Kidney (tissue), 14 donors: ENCODE data around the gene NKPD1. TPM values are rescaled to one million over a fixed set of nuclear protein-coding genes. Genes with fewer than 3 reads are reported as not detected.

Source experiments
- DNase-seq, 5 donors: peaks; one replicate each; pipeline ENCODE4 v3.0.0-alpha.2; 2013 to 2020
- FAIRE-seq: peaks from 2 replicates; lab custom pipeline; 2012; peaks lifted over from hg19 to GRCh38; lab: Jason Lieb, UNC
- H3K27ac ChIP-seq, 2 donors: one replicate each; pipeline ENCODE4 v1.7.0; 2013; ENCODE audit warnings: low read depth in 2 of 2, low read length in 2 of 2, inconsistent platforms in 1 of 2
- H3K27me3 ChIP-seq: one replicate; pipeline ENCODE4 v1.7.1; 2013; ENCODE audit warnings: low read length, inconsistent platforms; ENCODE audit not compliant: control insufficient read depth, insufficient read depth
- H3K36me3 ChIP-seq, 3 donors: one replicate each; pipeline versions ENCODE4 v1.7.0 to v1.7.1; 2013; ENCODE audit warnings: low read length in 3 of 3, control low read depth in 1 of 3, inconsistent platforms in 1 of 3; ENCODE audit not compliant: insufficient read depth in 3 of 3, control insufficient read depth in 2 of 3
- H3K4me1 ChIP-seq, 3 donors: one replicate each; pipeline versions ENCODE4 v1.7.0 to v1.7.1; 2013; ENCODE audit warnings: low read length in 3 of 3, inconsistent platforms in 1 of 3, low read depth in 1 of 3; ENCODE audit not compliant: control insufficient read depth in 2 of 3, insufficient read depth in 2 of 3
- H3K4me3 ChIP-seq, 3 donors: one replicate each; pipeline versions ENCODE4 v1.7.0 to v1.8.1; 2013; ENCODE audit warnings: low read length in 3 of 3, control low read depth in 1 of 3, inconsistent platforms in 1 of 3
- H3K9ac ChIP-seq, 3 donors: one replicate each; pipeline versions ENCODE4 v1.7.0 to v1.7.1; 2013; ENCODE audit warnings: low read length in 3 of 3, control low read depth in 1 of 3, inconsistent platforms in 1 of 3
- H3K9me3 ChIP-seq, 3 donors: one replicate each; pipeline versions ENCODE4 v1.7.0 to v1.7.1; 2013; ENCODE audit warnings: low read length in 3 of 3, control low read depth in 1 of 3, inconsistent platforms in 1 of 3; ENCODE audit not compliant: control insufficient read depth in 2 of 3, insufficient read depth in 1 of 3
- CTCF ChIP-seq: IDR thresholded peaks from 3 replicates; pipeline ENCODE4 v1.5.1; 2012; ENCODE audit warnings: mild to moderate bottlenecking, moderate library complexity, borderline replicate concordance; ENCODE audit not compliant: insufficient read depth; ENCODE audit errors: extremely low read depth
- intact Hi-C: fragments of 100-400 bp; cut with DNase I; formaldehyde crosslinking; loops from one replicate; pipeline ENCODE4 v1.11.1; 2022
- polyA plus RNA-seq: library from polyadenylated mRNA; stranded (reverse); fragments of 350-450 nt; fragmentation: Illumina TruSeq; extraction: RNeasy Lipid Tissue Mini Kit (QIAGEN cat#74804); gene quantifications from one replicate; pipeline ENCODE4 v1.2.3, GENCODE V29; 2014; ENCODE audit warnings: low read depth, low replicate concordance; ENCODE audit not compliant: insufficient read depth
- total RNA-seq: library from RNA; stranded (reverse); fragmentation: NEBNext Ultra II Directional; extraction: Animal tissue kit (Norgen Biotek cat#: 25700); gene quantifications from one replicate; pipeline ENCODE4 v1.2.1, GENCODE V29; 2021
- donor health status: control.
- donor health status: control.
- donor health status: control.
- donor health status: control.
- donor health status: control.
- donor health status: DM: yes; HTN: yes; CAD: no.
- donor health status: Normal renal cell carcinoma (clear cell type).

The NKPD1 gene
- total and polyA plus RNA-seq, 2 donors from 2014 or later = 0.09 TPM; not detected in 1

DNA sequence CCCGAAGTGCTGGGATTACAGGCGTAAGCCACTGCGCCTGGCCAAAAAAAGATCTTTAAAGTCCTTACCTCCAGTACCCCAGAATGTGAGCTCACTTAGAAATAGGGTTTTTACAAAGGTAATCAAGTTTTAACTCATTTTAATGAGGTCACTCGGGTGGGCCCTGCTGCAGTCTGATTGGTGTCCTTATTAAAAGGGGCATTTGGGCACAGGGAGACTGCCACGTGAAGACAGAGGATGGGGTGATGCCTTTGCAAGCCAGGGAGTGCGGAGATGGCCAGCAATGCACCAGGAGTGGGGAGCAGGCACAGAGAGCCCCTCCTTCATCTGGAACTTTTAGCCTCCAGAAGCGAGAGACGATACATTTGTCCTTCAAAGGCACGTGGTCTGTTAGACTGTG is 11.7 kb downstream of the NKPD1 start:
- no peak for TF ChIP-seq CTCF
- Histone ChIP-seq H3K9ac (no peak overlapping the region), H3K27ac (no peak overlapping the region), H3K4me1 (peaks cover 0 to 18% (median 0%) of the 10 kb centered on the region in 3 donors), H3K9me3 (no peaks in the 10 kb centered on the region), H3K4me3 (no peak overlapping the region), H3K27me3 (peaks cover 7% of the 10 kb centered on the region), H3K36me3 (peaks cover 0 to 6% (median 0%) of the 10 kb centered on the region in 3 donors)
- intact Hi-C loops = no loop called here
- FAIRE-seq (no peak), DNase-seq (no peak)

DNA sequence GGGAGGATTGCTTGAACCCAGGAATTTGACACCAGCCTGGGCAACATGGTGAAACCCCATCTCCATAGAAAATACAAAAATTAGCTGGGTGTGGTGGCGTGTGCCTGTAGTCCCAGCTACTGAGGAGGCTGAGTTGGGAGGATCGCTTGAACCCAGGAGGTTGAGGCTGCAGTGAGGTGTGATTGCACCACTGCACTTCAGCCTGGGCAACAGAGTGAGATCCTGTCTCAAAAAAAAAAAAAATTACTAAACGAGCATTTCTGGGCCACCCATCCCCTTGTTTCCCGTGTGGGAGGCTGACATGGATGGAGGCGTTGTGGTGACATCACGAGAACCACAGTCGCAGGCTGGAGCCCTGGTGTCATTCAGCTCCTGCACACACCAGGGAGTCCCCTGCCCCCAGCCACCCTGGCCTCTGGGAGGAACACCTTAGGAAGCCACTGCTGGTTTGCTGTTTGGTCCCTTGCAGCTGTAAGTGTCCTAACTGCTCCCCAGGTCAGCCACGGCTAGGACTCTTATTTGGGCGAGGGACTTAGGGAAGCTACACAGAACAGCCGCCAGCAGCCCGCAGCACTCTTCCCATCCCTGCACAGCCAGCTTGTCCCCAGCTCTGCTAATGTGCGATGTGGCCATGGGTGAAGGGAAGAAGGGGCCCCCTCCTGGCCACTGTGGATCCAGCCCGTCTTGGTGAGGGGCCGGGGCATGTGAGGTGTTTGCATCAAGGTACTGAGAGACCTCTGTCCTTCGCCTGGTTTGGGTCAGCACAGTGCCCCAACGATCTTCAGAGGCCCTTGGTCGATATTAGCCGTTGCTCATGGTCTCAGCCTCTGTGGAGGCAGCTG is 12.7 kb downstream of the NKPD1 start:
- H3K9me3 ChIP-seq = no peaks in the 10 kb centered on the region
- no peak overlapping the region for H3K27ac ChIP-seq
- no peak for TF ChIP-seq CTCF
- DNase-seq (no peak), FAIRE-seq (no peak)
- H3K4me1 ChIP-seq = peaks cover 0 to 10% (median 0%) of the 10 kb centered on the region in 3 donors
- intact Hi-C loops = no loop called here
- H3K9ac ChIP-seq = no peak overlapping the region
- H3K36me3 ChIP-seq = peaks cover 0 to 6% (median 0%) of the 10 kb centered on the region in 3 donors
- H3K27me3 ChIP-seq = peaks cover 5% of the 10 kb centered on the region
- H3K4me3 ChIP-seq = no peak overlapping the region

DNA sequence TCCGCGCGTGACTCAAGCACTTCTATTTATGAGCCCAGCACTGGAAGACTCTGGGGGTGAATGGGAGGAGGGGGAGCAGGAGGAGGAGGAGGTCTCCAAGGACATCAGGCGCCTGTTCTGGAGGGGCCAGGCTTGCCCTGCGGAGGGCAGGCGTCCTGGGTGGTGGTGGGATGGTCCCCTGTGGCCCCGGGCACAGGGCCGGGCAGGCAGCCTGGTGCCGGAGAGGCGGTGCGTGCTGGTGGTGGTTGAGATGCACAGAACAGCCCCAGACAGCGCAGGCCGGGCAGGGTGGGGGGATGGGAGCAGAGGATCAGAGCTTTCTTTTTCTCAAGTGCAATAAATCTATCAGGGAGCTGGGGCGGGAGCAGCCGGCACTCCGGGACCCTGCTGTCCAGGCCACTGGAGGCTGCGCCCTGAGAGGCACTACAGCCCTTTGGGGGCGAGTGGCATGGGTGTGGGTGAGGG is 14.0 kb downstream of the NKPD1 start:
- Histone ChIP-seq H3K27ac (no peak overlapping the region), H3K4me3 (no peak overlapping the region), H3K9ac (no peak overlapping the region), H3K9me3 (no peaks in the 10 kb centered on the region), H3K27me3 (no peaks in the 10 kb centered on the region), H3K4me1 (no peaks in the 10 kb centered on the region), H3K36me3 (peaks cover 0 to 6% (median 0%) of the 10 kb centered on the region in 3 donors)
- TF ChIP-seq CTCF = no peak
- no peak for FAIRE-seq
- intact Hi-C loops = no loop called here
- DNase-seq = peak; percentile 56 to 75 (median 59)
